Muscle of back (tissue), 11 donors: ENCODE measurements around the gene MPPE1. TPM values are rescaled to one million over a fixed set of nuclear protein-coding genes. Genes with fewer than 3 reads are reported as not detected.

Experiments
- DNase-seq, 3 donors: peaks; one replicate each; pipeline versions ENCODE4 v3.0.0 to v3.0.0-alpha.2; 2013
- polyA plus RNA-seq, 10 donors: library from polyadenylated mRNA; unstranded; fragments of 120-200 nt; gene quantifications; one replicate each; pipeline ENCODE4 v1.2.1, GENCODE V29; 2013; ENCODE audit not compliant: insufficient read length in 10 of 10

Gene MPPE1
- polyA plus RNA-seq, 10 donors, result 20.3 to 39.6 (median 26.2) TPM

- no peak for DNase-seq
Measured at GRCh38 chr18:11885278-11885947, 22.7 kb downstream of the MPPE1 start.

GRCh38 chr18:11884396-11885030 lies 23.6 kb downstream of the MPPE1 start:
- DNase-seq, result no peak

GRCh38 chr18:11883153-11883552 lies 25.0 kb downstream of the MPPE1 start:
- no peak for DNase-seq

GRCh38 chr18:11882636-11883035 lies 25.5 kb downstream of the MPPE1 start:
- no peak for DNase-seq

GRCh38 chr18:11880586-11881304 lies 27.4 kb downstream of the MPPE1 start:
- no peak for DNase-seq

- DNase-seq, result no peak
Measured at GRCh38 chr18:11877497-11878135, 30.5 kb downstream of the MPPE1 start.

- no peak for DNase-seq
Measured at GRCh38 chr18:11874676-11875075, 33.4 kb downstream of the MPPE1 start.

GRCh38 chr18:11873670-11874340 lies 34.3 kb downstream of the MPPE1 start:
- no peak for DNase-seq

- DNase-seq, result peak; percentile 11 to 22 (median 12)
Measured at GRCh38 chr18:11872479-11873136, 35.5 kb downstream of the MPPE1 start.

GRCh38 chr18:11871501-11871900 lies 36.6 kb downstream of the MPPE1 start:
- no peak for DNase-seq

GRCh38 chr18:11868230-11868629 lies 39.9 kb downstream of the MPPE1 start:
- no peak for DNase-seq

GRCh38 chr18:11866764-11867163 lies 41.4 kb downstream of the MPPE1 start:
- DNase-seq, result no peak

- no peak for DNase-seq
Measured at GRCh38 chr18:11866329-11866728, 41.8 kb downstream of the MPPE1 start.

- DNase-seq, result no peak
Measured at GRCh38 chr18:11865071-11865470, 43.0 kb downstream of the MPPE1 start.

- DNase-seq, result no peak
Measured at GRCh38 chr18:11864471-11864870, 43.6 kb downstream of the MPPE1 start.

- no peak for DNase-seq
Measured at GRCh38 chr18:11862468-11863137, 45.5 kb downstream of the MPPE1 start.

GRCh38 chr18:11861583-11862288 lies 46.4 kb downstream of the MPPE1 start:
- no peak for DNase-seq

GRCh38 chr18:11860594-11861450 lies 47.3 kb downstream of the MPPE1 start:
- no peak for DNase-seq

GRCh38 chr18:11859903-11860407 lies 48.2 kb downstream of the MPPE1 start:
- peak in 1 of 3 donors; percentile 31 for DNase-seq
